Measurements from ENCODE around the gene DRAXIN.

The DRAXIN gene

GRCh38 chr1:11658542-11658941, 33.0 kb upstream of the DRAXIN start:
- no peak for DNase-seq

GRCh38 chr1:11659748-11660147, 31.8 kb upstream of the DRAXIN start:
- DNase-seq, result no peak

- DNase-seq, result no peak
Observed at GRCh38 chr1:11661103-11661502, 30.4 kb upstream of the DRAXIN start.

GRCh38 chr1:11664336-11665065, 27.0 kb upstream of the DRAXIN start:
- peak; percentile 49 for DNase-seq

- DNase-seq, result no peak
Observed at GRCh38 chr1:11668516-11668915, 23.0 kb upstream of the DRAXIN start.

- DNase-seq, result peak; percentile 90
Observed at GRCh38 chr1:11670747-11671146, 20.8 kb upstream of the DRAXIN start.

- DNase-seq, result peak; percentile 23
Observed at GRCh38 chr1:11671205-11671543, 20.3 kb upstream of the DRAXIN start.

GRCh38 chr1:11671544-11672286, 19.8 kb upstream of the DRAXIN start:
- DNase-seq, result no peak

GRCh38 chr1:11673089-11673769, 18.3 kb upstream of the DRAXIN start:
- no peak for DNase-seq

GRCh38 chr1:11674488-11674887, 17.0 kb upstream of the DRAXIN start:
- no peak for DNase-seq

- no peak for DNase-seq
Observed at GRCh38 chr1:11675325-11675724, 16.2 kb upstream of the DRAXIN start.

GRCh38 chr1:11676386-11677103, 15.0 kb upstream of the DRAXIN start:
- no peak for DNase-seq

GRCh38 chr1:11678442-11678841, 13.1 kb upstream of the DRAXIN start:
- DNase-seq, result no peak

GRCh38 chr1:11680270-11681070, 11.0 kb upstream of the DRAXIN start:
- DNase-seq, result no peak

- peak; percentile 85 for DNase-seq
Observed at GRCh38 chr1:11681071-11681771, 10.3 kb upstream of the DRAXIN start, which contains the start of gene MAD2L2. TSS of gene MAD2L2 (minus strand) at chr1:11681148. CDS start at chr1:11680601, 547 bp downstream.

- no peak for DNase-seq
Observed at GRCh38 chr1:11682287-11682771, 9.2 kb upstream of the DRAXIN start.

- DNase-seq, result no peak
Observed at GRCh38 chr1:11682799-11683198, 8.7 kb upstream of the DRAXIN start.

GRCh38 chr1:11684070-11684469, 7.4 kb upstream of the DRAXIN start:
- no peak for DNase-seq

GRCh38 chr1:11685210-11685752, 6.2 kb upstream of the DRAXIN start:
- no peak for DNase-seq

GRCh38 chr1:11688506-11688905, 3.0 kb upstream of the DRAXIN start:
- no peak for DNase-seq
